Measurements from ENCODE around the gene PARK7.

Gene PARK7

DNA sequence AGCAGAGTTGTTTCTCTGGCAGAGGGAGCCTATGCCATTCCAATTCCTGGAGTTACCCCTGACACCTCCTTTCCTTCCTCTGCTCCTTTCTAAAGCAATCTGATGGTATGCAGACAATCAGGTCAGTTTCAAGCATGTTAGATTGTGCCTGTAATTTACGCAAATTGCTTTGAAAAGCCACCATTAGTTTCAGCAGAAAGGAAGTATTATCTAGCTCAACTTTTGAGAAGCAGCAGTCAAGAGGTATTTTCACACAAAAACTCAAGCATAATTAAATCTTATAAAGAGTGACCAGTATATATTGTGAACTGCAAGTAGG lies 62.4 kb downstream of the PARK7 start:
- DNase-seq (ENCODE audit: low read depth in 2 of 2): no peak

DNA sequence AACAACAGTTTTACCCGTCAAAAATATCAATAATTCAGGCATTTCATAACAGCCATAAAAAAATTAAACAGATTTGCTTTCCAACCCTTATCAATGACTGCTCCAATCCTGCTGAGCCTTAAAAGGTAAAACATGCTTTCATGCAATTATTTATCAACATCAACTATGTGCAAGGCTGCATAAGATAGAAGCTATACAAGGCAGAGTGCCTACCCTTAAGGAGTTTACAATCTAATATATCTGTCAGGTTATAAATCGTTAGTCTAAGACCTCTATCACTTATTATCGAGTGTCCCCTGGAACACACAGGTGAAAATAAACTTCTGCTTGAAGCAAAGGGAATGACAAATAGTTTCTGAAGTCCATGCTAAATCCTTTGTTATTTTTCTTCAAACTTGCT lies 62.8 kb downstream of the PARK7 start:
- no peak for DNase-seq (ENCODE audit: low read depth in 2 of 2)

DNA sequence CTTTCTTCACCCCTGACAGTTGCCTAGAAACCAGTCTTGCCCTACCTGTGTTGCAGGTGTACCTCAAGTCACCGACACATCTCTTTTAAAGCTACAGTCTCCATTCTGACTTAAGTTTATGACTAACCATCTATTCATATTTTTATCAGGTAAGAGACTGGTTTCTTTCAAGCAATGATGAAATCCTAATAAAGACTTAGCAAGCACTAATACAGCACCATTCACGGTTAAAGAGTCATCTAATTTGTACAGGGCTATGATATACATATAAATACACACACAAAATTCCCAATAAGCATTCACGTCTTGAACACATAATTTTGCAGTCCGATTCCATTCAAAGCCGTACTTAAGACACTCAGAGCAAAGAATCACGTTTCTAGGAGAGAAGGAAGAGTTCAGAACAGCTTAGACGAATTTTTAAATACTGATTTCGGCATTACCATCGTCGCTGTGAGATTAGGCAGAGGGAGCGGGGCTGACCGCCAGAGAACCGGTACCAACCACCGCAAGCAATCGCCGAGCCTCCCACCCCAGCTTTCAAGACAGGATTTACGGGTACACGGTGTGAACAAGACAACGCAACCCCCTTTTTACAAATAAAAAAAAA lies 63.7 kb downstream of the PARK7 start:
- no peak for DNase-seq (ENCODE audit: low read depth in 2 of 2)

DNA sequence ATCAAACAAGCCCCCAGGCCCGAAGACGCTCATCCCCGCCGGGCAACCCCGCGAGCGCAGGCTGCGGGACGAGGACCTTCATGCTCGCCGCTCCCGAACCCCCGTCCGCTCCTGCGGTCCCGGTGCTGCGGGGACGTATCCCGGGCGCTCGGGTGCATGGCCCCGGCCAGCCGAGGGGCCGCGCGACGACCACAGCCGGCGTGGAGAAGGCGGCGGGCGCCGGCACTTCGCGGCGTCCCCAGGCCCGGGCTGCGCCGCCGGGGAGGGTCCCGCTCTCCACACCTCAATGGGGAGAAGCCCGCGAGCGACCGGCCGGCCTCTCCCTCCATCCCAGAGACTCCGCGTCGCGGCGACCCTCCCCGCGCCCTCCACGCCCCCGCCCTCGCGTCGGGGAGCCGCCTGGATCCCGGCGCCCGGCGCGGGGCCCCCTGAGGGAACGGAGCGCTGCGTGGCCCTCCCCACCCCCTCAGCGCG lies 64.2 kb downstream of the PARK7 start:
- DNase-seq (ENCODE audit: low read depth in 2 of 2): no peak

DNA sequence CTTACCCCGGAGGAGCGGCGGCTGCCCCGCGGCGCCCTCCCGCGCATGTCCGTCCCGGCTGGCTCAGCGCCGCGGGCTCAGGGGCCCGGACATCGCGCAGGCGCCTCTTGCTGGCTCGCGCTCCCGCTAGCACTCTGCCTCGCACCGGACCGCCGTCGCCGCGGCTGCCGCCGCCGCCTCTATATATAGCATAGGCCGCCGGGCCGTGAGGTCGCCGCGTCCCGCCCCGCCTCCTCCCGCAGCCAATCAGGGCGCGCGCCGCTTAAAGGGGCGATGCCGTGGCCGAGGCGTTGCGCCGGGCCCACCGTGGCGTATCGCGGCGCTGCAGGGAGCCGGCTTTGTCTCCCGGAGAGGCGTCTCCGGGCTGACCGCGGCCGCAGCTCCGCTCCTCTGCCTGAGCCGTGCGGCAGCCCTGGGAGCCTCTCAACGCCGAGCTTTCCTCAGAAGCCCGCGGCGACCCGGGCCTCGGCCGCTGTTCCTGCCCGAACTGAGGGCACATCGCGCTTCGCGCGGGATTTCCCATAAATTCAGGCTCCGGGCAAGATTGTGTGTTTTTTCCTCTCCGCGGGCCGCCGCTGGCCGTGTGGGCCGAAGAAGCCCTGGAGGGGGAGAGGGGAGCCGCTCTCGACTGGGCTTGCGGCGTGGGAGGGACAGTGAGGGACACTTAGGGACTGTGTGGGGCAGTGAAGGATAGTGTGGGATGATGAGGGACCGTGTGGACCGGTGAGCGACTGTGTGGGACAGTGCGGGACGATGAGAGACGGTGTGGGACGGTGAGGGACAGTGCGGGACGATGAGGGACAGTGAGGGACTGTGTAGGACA lies 64.9 kb downstream of the PARK7 start, which contains the start of gene ERRFI1:
Gene ERRFI1 (minus strand): TSS at position 157 of the 823 bp plus-strand sequence. CDS start 10,690 bp downstream, outside the sequence.
- peak; percentile 71 to 82 for DNase-seq (ENCODE audit: low read depth in 2 of 2)

DNA sequence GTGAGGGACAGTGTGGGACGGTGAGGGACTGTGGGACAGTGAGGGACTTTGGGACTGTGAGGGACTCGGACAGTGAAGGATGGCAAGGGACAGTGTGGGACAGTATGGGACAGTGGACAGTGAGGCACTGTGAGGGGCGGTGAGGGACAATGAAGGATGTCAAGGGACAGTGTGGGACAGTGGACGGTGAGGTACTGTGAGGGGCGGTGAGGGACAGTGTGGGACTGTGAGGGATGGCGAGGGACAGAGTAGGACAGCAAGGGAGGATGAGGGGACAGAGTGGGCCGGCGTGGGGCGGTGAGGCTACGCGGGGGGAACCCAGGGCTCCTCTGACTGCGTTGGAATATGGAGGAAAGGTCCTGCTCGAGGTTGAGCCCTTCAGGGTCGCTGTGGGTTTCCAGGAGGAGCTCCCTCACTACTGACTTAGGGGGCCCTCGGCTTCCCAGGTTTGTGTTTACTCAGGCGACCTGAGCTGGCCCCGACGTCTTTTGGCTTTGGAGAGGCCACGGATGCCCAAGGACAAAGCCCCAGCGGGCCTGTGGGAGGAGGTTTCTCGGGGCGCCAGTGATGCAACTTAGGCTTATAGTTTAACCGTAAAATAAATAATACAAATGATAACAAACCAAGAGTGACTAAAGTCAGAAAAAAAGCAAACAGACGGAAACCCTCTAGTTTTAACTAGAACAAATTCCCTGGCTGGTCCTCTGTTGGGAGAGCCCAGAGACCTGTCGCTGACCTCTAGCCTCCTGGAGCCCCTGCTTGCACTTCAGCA lies 65.7 kb downstream of the PARK7 start:
- no peak for DNase-seq (ENCODE audit: low read depth in 2 of 2)

DNA sequence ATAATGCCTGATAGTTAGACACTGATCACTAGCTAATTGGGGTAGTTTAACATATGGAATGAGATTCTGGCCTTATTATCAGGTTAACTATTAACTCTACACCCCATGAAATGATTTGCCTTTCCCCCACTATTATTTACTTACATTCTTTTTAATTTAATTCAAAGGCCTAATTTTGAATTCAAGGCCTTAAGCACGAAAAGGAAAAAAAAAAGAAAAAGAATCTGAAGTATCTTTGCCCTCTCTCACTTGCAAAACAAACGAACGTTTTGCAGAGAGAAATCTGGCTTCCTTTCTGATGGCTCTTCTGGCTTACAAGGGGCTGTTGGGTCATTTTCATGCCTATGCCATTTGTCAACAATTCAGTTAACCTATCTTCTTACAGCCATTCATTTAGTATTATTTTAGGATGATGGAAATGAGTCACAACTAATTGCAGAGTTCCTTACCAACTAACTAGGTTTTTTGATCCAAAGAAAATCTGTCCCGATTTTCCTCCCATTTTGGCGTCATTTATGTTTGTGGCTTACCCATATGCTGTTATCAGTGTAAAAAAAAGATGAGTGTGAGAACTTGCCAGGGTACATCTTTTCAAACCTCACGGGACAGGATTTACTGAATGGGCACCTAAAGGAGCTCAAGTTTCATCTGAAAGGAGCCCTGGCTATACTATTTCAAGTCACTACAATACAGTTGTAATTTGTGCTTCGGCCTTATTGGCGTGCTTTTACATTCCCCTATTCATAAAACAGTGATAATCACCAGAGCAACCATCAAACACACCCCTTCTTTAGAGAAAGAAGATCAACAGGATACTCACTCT lies 66.4 kb downstream of the PARK7 start:
- DNase-seq (ENCODE audit: low read depth in 2 of 2): no peak

DNA sequence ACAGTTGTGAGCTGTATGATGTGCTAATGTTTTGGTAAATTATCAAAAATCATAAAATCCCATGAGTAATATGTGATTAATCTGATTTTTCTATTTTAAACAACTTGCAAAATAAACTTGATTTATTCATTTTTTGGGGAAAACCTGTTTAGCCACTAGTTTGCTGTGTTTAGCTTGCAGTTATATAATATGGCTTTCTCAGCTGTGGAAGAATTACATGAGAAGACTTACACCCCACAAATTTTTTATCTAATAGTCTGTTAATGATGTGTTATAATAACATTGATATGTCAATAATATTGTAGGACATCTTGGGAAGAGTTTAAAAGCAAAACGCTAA lies 67.0 kb downstream of the PARK7 start:
- DNase-seq (ENCODE audit: low read depth in 2 of 2): no peak

DNA sequence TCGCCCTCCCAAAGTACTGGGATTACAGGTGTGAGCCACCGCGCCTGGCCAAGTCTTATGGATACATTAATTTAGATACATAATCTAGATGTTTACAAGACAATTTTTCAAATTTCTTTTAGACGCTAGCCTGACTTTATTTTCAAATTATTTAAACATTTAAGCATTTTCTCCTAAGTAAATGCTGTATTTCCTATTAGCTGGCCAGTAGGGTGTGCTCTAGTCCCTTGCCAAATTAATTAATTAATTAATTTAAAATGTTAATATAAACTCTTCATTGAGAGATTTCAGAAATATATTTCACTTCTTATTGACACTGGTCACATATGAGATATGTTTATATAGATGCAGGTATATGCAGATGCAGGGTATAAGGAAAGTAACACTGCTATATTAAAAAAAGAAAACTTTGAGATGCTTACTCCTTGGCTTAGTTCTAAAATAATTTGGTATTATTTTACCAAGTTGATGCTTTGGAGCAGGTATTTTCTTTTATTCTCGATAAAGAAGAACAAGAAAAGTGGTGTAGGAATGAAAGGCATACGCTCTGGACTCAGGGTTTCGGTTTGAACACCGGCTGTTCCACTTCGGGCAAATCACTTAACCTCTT lies 69.8 kb downstream of the PARK7 start:
- no peak for DNase-seq (ENCODE audit: low read depth in 2 of 2)

DNA sequence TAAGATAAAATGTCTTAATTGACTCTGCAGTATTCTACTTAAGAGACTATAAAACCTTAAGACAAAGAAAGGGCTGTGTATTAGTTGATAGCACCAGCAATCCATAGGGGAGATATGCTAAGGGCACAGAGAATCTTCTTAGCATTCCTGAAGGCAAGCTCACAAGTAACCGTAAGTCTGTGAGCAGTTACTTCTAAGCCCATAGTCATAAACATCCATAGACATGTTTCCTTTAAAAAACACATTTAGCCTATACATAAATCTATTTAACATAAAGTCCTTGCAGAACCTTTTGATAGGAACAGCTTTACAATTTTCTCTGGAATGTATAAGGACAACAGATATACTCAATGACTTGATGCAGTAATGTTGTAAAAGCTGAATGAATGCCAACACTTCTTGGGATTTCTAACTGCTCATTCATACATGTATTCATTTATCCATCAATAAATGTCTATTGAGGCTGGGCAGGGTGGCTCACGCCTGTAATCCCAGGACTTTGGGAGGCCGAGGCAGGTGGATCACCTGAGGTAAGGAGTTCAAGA lies 70.9 kb downstream of the PARK7 start:
- no peak for DNase-seq (ENCODE audit: low read depth in 2 of 2)

DNA sequence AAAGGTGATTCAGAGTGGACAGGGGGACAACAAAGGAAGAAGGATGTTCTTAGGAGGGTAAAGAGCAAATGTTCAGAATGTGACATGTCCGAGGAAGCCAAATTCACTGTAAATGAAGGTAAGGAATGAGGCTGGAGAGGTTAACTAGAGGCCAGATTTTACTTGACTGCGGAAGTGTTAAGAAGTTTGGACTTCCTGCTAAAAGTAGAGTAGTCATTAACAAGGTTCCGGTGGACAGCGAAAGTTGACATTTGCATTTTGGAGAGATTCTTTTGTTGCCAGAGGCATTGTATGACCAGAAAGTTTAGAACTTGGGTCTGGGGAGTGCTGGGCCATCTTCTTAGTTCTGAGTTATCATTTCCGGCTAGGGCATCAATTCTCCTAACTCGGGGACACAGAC lies 71.8 kb downstream of the PARK7 start:
- DNase-seq (ENCODE audit: low read depth in 2 of 2): no peak

Measured in stimulated activated CD8-positive, alpha-beta memory T cell treated with anti-CD3 and anti-CD28 coated beads, Interleukin-15, amount 100 ng/mL, for 4 hours (primary cell).